GM12891 (cell line): ENCODE measurements around the gene G6PD.

Source experiments
- POLR2A ChIP-seq: IDR thresholded peaks from 2 replicates; pipeline ENCODE4 v1.6.1; 2011; ENCODE audit warnings: low read depth, low read length, control low read depth
- POLR2AphosphoS5 ChIP-seq: IDR thresholded peaks from 2 replicates; pipeline ENCODE4 v1.6.1; 2011; ENCODE audit warnings: low read depth, low read length, control low read depth
- POU2F2 ChIP-seq: IDR thresholded peaks from 2 replicates; pipeline ENCODE4 v1.6.1; 2011; ENCODE audit warnings: low read depth, mild to moderate bottlenecking, control low read depth, low read length, moderate library complexity
- SPI1 ChIP-seq: IDR thresholded peaks from 2 replicates; pipeline ENCODE4 v1.6.1; 2011; ENCODE audit warnings: low read depth, low read length, control low read depth
- TAF1 ChIP-seq: IDR thresholded peaks from 2 replicates; pipeline ENCODE4 v1.6.1; 2011; ENCODE audit warnings: low read depth, low read length, control low read depth

DNA sequence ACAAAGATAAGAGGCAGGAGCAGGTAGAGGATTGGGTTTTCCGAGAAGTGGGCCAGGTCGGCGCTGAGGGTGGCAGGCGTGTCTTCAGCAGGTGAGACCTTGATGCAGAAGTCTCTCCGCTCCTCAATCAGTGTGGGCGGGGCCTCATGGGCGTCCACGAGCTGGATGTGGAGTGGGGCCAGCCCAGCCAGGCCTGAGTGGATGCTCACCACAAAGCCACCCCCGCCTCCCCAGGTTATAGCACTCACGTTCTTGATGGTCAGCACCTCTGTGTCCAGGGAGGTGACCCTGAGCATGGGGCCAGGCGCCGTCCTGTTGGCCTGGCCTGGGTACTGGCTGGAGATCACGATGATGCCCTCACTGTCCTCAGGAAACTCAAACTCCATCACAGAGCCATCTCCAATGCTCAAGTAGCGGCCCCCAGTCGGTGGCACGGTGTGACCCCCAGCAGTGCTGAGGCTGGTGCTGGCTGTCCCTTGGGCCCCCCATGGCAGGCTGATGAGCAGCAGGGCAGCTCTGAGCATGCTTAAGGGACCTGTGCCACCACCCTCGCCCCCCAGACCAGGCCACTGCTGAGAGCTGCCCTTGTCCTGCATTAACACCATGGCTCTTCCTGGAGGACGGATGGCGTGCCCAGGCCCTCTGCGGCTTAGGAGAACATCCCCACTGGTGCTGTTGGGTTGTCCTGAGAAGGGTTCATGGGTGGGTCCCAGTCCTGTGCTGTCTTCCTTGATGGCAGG lies 58.1 kb downstream of the G6PD start:
- TF ChIP-seq POLR2A = no peak
- TF ChIP-seq TAF1 = no peak
- TF ChIP-seq POLR2AphosphoS5 = no peak
- no peak for TF ChIP-seq SPI1
- TF ChIP-seq POU2F2 = no peak
